Chondrocyte (in vitro differentiated cells): ENCODE measurements around the gene NTN1. TPM values are rescaled to one million over a fixed set of nuclear protein-coding genes. Genes with fewer than 3 reads are reported as not detected.

Experiments used
- DNase-seq: peaks from one replicate; pipeline ENCODE4 v3.0.0; 2021; ENCODE audit warnings: mixed read lengths, low spot score
- H3K27ac Mint-ChIP-seq: one replicate; pipeline ENCODE4 v1.8.0; 2021; ENCODE audit warnings: mild to moderate bottlenecking, moderate library complexity, mixed read lengths; ENCODE audit not compliant: unreplicated experiment
- H3K27me3 Mint-ChIP-seq: 2 replicates; pipeline ENCODE4 v1.8.0; 2021; ENCODE audit warnings: low read depth, mixed read lengths
- H3K36me3 Mint-ChIP-seq: 2 replicates; pipeline ENCODE4 v1.8.0; 2021; ENCODE audit warnings: low read depth, mixed read lengths
- H3K4me1 Mint-ChIP-seq: 2 replicates; pipeline ENCODE4 v1.8.0; 2021; ENCODE audit warnings: low read depth, mild to moderate bottlenecking, mixed read lengths
- H3K4me3 Mint-ChIP-seq: one replicate; pipeline ENCODE4 v1.8.0; 2021; ENCODE audit warnings: mild to moderate bottlenecking, moderate library complexity, mixed read lengths; ENCODE audit not compliant: unreplicated experiment
- H3K9me3 Mint-ChIP-seq: 2 replicates; pipeline ENCODE4 v1.8.0; 2021; ENCODE audit warnings: low read depth, mixed read lengths
- CTCF ChIP-seq: fragments of 200-600 bp; sonication (generic); IDR thresholded peaks from 2 replicates; pipeline ENCODE4 v1.5.0; 2021; ENCODE audit warnings: antibody characterized with exemption, mild to moderate bottlenecking, moderate library complexity
- total RNA-seq: library from RNA; stranded (reverse); gene quantifications from 3 replicates; pipeline ENCODE4 v1.2.1, GENCODE V29; 2021

NTN1 gene
- total RNA-seq, 1 donor from 2014 or later = 4.0 TPM

DNA sequence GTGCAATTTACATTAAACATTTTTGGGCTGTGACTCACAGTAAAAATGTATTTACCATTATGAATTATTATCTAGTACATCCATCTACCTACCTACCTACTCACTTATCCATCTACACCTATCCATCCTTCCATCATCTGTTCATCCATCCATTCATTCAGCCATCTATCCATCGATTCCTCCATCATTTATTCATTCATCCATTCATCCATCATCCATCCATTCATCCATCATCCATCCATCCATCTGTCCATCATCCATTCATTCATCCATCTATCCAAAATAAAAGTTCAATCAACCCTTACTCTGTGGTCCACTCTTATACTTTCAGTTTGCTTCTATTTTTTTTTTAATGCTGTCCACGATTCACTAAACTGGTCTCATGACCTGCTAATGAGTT, 118.4 kb downstream of the NTN1 start:
- peaks cover 2% of the 10 kb centered on the region for H3K36me3 Mint-ChIP-seq
- no peak overlapping the region for H3K4me3 Mint-ChIP-seq
- no peak for TF ChIP-seq CTCF
- no peaks in the 10 kb centered on the region for H3K27me3 Mint-ChIP-seq
- H3K4me1 Mint-ChIP-seq = peaks cover 4% of the 10 kb centered on the region
- DNase-seq = no peak
- H3K27ac Mint-ChIP-seq = no peak overlapping the region
- no peaks in the 10 kb centered on the region for H3K9me3 Mint-ChIP-seq

- DNase-seq = no peak
- H3K27me3 Mint-ChIP-seq = peaks cover under 1% of the 10 kb centered on the region
- TF ChIP-seq CTCF = no peak
- no peaks in the 10 kb centered on the region for H3K9me3 Mint-ChIP-seq
- peaks cover 4% of the 10 kb centered on the region for H3K4me1 Mint-ChIP-seq
- H3K4me3 Mint-ChIP-seq = no peak overlapping the region
- peaks cover 2% of the 10 kb centered on the region for H3K36me3 Mint-ChIP-seq
- no peak overlapping the region for H3K27ac Mint-ChIP-seq
Observed at GRCh38 chr17:9140550-9141424, 119.5 kb downstream of the NTN1 start.

DNA sequence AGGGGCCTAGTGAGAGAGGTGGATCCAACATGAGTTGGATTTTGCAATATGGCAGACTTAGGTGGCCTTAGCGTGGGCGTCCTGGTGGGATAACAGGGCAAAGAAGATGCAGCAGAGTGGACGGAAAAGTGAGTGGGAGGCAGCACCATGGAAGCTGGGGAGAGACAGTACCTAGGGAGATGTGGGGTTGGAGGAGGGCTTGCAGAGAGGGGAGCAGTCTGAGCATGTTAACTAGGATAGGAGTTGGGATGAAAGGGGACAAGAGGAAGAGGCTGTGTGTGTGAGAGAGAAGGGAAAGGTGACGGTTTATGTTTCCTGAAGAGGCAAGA, 120.1 kb downstream of the NTN1 start:
- H3K4me1 Mint-ChIP-seq = peaks cover 4% of the 10 kb centered on the region
- peaks cover 2% of the 10 kb centered on the region for H3K36me3 Mint-ChIP-seq
- no peak for DNase-seq
- no peak overlapping the region for H3K4me3 Mint-ChIP-seq
- peaks cover 2% of the 10 kb centered on the region for H3K27me3 Mint-ChIP-seq
- TF ChIP-seq CTCF = no peak
- no peak overlapping the region for H3K27ac Mint-ChIP-seq
- no peaks in the 10 kb centered on the region for H3K9me3 Mint-ChIP-seq

- H3K4me3 Mint-ChIP-seq = no peak overlapping the region
- no peak for DNase-seq
- no peaks in the 10 kb centered on the region for H3K9me3 Mint-ChIP-seq
- no peak overlapping the region for H3K27ac Mint-ChIP-seq
- peaks cover 2% of the 10 kb centered on the region for H3K27me3 Mint-ChIP-seq
- H3K4me1 Mint-ChIP-seq = no peaks in the 10 kb centered on the region
- peaks cover 2% of the 10 kb centered on the region for H3K36me3 Mint-ChIP-seq
- TF ChIP-seq CTCF = no peak
Observed at GRCh38 chr17:9142772-9143494, 121.6 kb downstream of the NTN1 start.

- Mint-ChIP-seq H3K27me3 (peaks cover 2% of the 10 kb centered on the region), H3K36me3 (peaks cover 2% of the 10 kb centered on the region), H3K9me3 (no peaks in the 10 kb centered on the region), H3K4me3 (no peak overlapping the region), H3K27ac (no peak overlapping the region), H3K4me1 (peaks cover 8% of the 10 kb centered on the region)
- DNase-seq = no peak
- no peak for TF ChIP-seq CTCF
Observed at GRCh38 chr17:9144502-9145249, 123.4 kb downstream of the NTN1 start.
